DND-41 (cell line): ENCODE data around the gene YTHDF2.

Source experiments
- EZH2 ChIP-seq: IDR thresholded peaks from 3 replicates; pipeline ENCODE4 v1.6.1; 2012; ENCODE audit warnings: borderline replicate concordance, low read depth, mild to moderate bottlenecking, moderate library complexity, low read length, inconsistent platforms; ENCODE audit not compliant: severe bottlenecking
- TF ChIP-seq, protein P1 (sequence below): IDR thresholded peaks from 2 replicates; pipeline ENCODE4 v1.5.1; 2012; ENCODE audit warnings: borderline replicate concordance, low read length, moderate library complexity, mild to moderate bottlenecking; ENCODE audit not compliant: poor library complexity, severe bottlenecking; ENCODE audit errors: extremely low read depth

DNA sequence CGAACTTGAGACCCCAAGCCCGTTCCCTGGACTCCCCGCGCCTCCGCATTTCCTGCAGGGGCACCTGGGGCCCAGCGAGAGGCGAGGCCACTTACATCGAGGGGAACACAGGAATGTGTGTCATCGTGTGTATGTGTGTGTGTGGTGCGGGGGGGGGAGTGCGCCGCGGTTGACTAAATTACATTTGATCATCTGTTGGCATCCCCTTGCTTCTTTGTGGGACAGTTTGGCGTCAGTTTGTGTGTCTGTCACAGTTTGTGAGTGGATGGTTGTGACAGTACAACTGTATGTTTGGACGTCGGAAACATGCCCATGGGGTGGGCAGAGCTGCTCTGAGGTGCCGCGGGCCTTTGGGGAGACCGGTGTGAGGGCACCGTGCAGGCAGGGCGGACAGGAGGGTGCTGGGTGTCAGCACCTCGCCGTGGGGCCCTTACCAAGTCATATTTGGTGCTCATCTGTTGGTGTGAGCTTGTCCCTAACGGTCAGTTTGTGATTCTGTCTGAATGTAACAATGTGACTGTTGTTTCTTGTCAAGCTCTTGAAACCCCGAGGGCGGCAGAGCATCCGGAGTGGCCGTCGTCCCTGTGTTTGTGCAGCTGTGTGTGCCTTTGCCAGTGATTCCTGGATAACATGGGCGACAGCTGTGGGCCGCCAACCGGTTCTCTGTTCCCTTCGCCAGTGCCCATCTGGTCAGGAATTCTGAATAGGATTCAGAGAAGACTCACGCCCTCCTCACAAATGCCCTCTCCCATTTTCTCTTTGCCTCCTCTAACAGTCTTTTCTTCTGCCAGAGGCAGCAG, 76.1 kb downstream of the YTHDF2 start:
- TF ChIP-seq EZH2: no peak
- TF ChIP-seq, protein P1, sequence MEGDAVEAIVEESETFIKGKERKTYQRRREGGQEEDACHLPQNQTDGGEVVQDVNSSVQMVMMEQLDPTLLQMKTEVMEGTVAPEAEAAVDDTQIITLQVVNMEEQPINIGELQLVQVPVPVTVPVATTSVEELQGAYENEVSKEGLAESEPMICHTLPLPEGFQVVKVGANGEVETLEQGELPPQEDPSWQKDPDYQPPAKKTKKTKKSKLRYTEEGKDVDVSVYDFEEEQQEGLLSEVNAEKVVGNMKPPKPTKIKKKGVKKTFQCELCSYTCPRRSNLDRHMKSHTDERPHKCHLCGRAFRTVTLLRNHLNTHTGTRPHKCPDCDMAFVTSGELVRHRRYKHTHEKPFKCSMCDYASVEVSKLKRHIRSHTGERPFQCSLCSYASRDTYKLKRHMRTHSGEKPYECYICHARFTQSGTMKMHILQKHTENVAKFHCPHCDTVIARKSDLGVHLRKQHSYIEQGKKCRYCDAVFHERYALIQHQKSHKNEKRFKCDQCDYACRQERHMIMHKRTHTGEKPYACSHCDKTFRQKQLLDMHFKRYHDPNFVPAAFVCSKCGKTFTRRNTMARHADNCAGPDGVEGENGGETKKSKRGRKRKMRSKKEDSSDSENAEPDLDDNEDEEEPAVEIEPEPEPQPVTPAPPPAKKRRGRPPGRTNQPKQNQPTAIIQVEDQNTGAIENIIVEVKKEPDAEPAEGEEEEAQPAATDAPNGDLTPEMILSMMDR: no peak
